Upper lobe of left lung (tissue), 4 donors: Measurements from ENCODE around the gene NHP2.

Experiments used
- CTCF ChIP-seq, 6 experiments: fragments of 450-650 bp in 4 of 6; fragments of 200-600 bp in 2 of 6; sonication (generic) in 2 of 6; IDR thresholded peaks; one replicate each; pipeline ENCODE4 v1.5.1; 2016 to 2019; ENCODE audit warnings: antibody characterized with exemption in 6 of 6
- EP300 ChIP-seq, 4 donors: sonication (generic); formaldehyde crosslinking; IDR thresholded peaks; one replicate each; pipeline ENCODE4 v1.5.1; 2017; ENCODE audit warnings: antibody characterized with exemption in 4 of 4, control low read depth in 2 of 4
- POLR2A ChIP-seq, 4 donors: fragments of 450-650 bp; IDR thresholded peaks; one replicate each; pipeline ENCODE4 v1.5.1; 2016 to 2017; ENCODE audit warnings: antibody characterized with exemption in 4 of 4, mild to moderate bottlenecking in 2 of 4

GRCh38 chr5:178143901-178144300 is 9.8 kb downstream of the NHP2 start:
- TF ChIP-seq POLR2A (IDR thresholded peaks at IDR 0.05) (no peak), CTCF (IDR thresholded peaks at IDR 0.05) (no peak), EP300 (IDR thresholded peaks at IDR 0.05) (no peak)
